Stomach (tissue), 9 donors: Measurements from ENCODE around the gene CNNM4. TPM values are rescaled to one million over a fixed set of nuclear protein-coding genes. Genes with fewer than 3 reads are reported as not detected.

ENCODE experiments used
- DNase-seq, 2 donors: peaks; one replicate each; pipeline versions ENCODE4 v3.0.0 to v3.0.0-alpha.2; 2013 to 2019
- H3K27ac ChIP-seq, 5 donors: fragments of 200-600 bp in 4 of 5; sonication (generic) in 4 of 5; one replicate each; pipeline ENCODE4 v1.5.1; 2013 to 2019; ENCODE audit warnings: mild to moderate bottlenecking in 1 of 5, moderate library complexity in 1 of 5
- H3K27me3 ChIP-seq, 3 donors: fragments of 200-600 bp; sonication (generic); one replicate each; pipeline ENCODE4 v1.5.1; 2017 to 2019; ENCODE audit warnings: mixed run types in 1 of 3
- H3K36me3 ChIP-seq, 4 donors: fragments of 200-600 bp; sonication (generic); 1 replicate in 3 of 4; 2 replicates in 1 of 4; pipeline ENCODE4 v1.5.1; 2016 to 2019
- H3K4me1 ChIP-seq, 4 donors: fragments of 200-600 bp; sonication (generic); one replicate each; pipeline ENCODE4 v1.5.1; 2016 to 2019
- H3K4me3 ChIP-seq, 4 donors: fragments of 200-600 bp; sonication (generic) in 3 of 4; one replicate each; pipeline ENCODE4 v1.5.1; 2016 to 2019; ENCODE audit warnings: mild to moderate bottlenecking in 1 of 4
- H3K9me3 ChIP-seq, 4 donors: fragments of 200-600 bp; sonication (generic); one replicate each; pipeline ENCODE4 v1.5.1; 2016 to 2019
- EP300 ChIP-seq: sonication (generic); formaldehyde crosslinking; IDR thresholded peaks from one replicate; pipeline ENCODE4 v1.6.1; 2017; ENCODE audit warnings: antibody characterized with exemption
- POLR2A ChIP-seq, 4 donors: fragments of 450-650 bp; IDR thresholded peaks; one replicate each; pipeline ENCODE4 v1.6.1; 2016; ENCODE audit warnings: antibody characterized with exemption in 4 of 4, control low read depth in 2 of 4, mild to moderate bottlenecking in 1 of 4, moderate library complexity in 1 of 4
- POLR2AphosphoS5 ChIP-seq, 3 donors: sonication (generic); formaldehyde crosslinking; IDR thresholded peaks; one replicate each; pipeline ENCODE4 v1.6.1; 2016; ENCODE audit warnings: antibody characterized with exemption in 3 of 3
- WGBS, 5 donors: extraction: QIAGEN DNeasy Blood & Tissue Kit in 3 of 5; methylation state at CpG; one replicate each; pipeline versions ENCODE4 v1.1.5 to v1.1.7; 2013 to 2018; 5-methylcytosine and 5-hydroxymethylcytosine counted together
- intact Hi-C: fragments of 100-400 bp; cut with DNase I; formaldehyde crosslinking; loops from one replicate; pipeline ENCODE4 v1.15.1; 2023; ENCODE audit warnings: low total_unique reads
- polyA plus RNA-seq, 3 donors: library from polyadenylated mRNA; stranded (reverse); fragments of 200-250 nt; gene quantifications; one replicate each; pipeline ENCODE4 v1.2.3, GENCODE V29; 2013
- total RNA-seq, 5 donors: library from RNA; depleted of rRNA; stranded (reverse); fragments of >200 nt; gene quantifications; one replicate each; pipeline versions ENCODE4 v1.1.0 to v1.2.3, GENCODE V29; 2014 to 2016
- TF ChIP-seq, protein P1 (sequence below), 7 experiments: fragments of 450-650 bp in 4 of 7; fragments of 200-600 bp in 3 of 7; sonication (generic) in 3 of 7; IDR thresholded peaks; one replicate each; pipeline ENCODE4 v1.5.1; 2016 to 2019; ENCODE audit warnings: antibody characterized with exemption in 7 of 7, control low read depth in 2 of 7, mild to moderate bottlenecking in 1 of 7
- donor health status: healthy with polysubstance abuse.
- donor health status: Bipolar disorder and iron deficiency.
- donor health status: healthy.

The CNNM4 gene
- total and polyA plus RNA-seq, 8 donors = 1.2 to 26.6 (median 2.8) TPM

DNA sequence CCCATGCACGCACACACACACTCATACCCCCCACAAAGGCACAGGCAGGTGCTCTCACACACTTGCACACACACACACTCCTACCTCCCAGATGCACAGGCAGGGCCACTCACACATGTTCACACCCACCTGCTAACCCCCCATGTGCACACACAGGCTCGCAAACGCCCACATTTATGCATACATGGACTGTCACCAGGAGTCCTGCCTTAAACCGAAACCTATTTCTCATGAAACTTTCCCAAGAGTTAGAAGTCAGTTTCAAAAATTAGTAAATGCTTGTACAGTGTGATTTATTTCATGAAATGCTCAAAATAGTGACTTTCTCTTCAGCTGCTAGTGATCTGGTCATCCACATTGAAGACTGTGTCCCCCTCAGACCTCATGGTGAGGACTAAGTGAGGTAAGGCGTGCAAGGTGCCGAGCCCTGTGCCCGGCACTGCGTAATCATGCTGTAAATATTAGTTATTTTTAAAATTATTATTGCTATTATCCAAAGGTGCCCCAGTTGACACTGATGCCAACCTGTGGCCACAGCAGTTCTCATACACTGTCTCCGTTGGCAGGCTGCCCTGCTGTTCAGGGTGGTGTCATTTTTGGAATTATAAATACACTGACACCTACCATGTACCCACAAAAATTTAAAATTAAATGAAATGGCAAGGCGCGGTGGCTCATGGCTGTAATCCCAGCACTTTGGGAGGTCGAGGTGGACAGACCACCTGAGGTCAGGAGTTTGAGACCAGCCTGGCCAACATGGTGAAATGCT, 12.4 kb downstream of the CNNM4 start:
- peaks cover 20 to 64% (median 42%) of the 10 kb centered on the region in 4 donors for H3K4me1 ChIP-seq
- no peaks in the 10 kb centered on the region for H3K9me3 ChIP-seq
- peak overlapping the region in 3 of 5 donors; percentile 5 to 72 (median 65) for H3K27ac ChIP-seq
- no peaks in the 10 kb centered on the region for H3K27me3 ChIP-seq
- intact Hi-C loops = no loop called here
- peak overlapping the region in 1 of 4 donors; percentile 21 for H3K4me3 ChIP-seq
- TF ChIP-seq EP300 (no peak), POLR2AphosphoS5 (IDR thresholded peaks at IDR 0.05) (no peak), POLR2A (IDR thresholded peaks at IDR 0.05) (no peak)
- TF ChIP-seq, protein P1, sequence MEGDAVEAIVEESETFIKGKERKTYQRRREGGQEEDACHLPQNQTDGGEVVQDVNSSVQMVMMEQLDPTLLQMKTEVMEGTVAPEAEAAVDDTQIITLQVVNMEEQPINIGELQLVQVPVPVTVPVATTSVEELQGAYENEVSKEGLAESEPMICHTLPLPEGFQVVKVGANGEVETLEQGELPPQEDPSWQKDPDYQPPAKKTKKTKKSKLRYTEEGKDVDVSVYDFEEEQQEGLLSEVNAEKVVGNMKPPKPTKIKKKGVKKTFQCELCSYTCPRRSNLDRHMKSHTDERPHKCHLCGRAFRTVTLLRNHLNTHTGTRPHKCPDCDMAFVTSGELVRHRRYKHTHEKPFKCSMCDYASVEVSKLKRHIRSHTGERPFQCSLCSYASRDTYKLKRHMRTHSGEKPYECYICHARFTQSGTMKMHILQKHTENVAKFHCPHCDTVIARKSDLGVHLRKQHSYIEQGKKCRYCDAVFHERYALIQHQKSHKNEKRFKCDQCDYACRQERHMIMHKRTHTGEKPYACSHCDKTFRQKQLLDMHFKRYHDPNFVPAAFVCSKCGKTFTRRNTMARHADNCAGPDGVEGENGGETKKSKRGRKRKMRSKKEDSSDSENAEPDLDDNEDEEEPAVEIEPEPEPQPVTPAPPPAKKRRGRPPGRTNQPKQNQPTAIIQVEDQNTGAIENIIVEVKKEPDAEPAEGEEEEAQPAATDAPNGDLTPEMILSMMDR (IDR thresholded peaks at IDR 0.05) = no peak
- no peak for DNase-seq
- WGBS, 5 donors = 71 to 78% (median 75%) methylated on average over 12 of the region's 12 CpGs
- H3K36me3 ChIP-seq = peaks cover 0 to 21% (median 0%) of the 10 kb centered on the region in 4 donors

DNA sequence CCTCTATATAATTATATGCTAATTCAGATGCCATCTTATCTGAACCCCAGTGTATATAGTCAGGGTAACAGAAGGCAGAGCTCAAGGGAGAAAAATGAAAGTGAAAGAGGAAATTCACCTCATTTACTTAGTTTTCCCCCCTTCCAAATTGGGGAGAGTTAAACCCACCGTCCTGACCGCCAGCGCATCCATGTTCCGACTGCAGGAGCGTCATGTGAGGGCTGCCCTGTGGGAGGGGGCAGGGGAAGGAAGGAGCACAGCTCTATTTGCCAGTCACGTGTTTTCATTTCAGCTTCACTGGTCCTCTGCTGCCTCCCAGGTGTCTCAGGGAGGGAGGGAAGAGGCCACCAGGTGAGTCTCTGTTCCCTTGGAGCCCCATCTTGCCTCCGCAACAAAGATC, 13.2 kb downstream of the CNNM4 start:
- Histone ChIP-seq H3K9me3 (no peaks in the 10 kb centered on the region), H3K27ac (peak overlapping the region; percentile 22 to 72 (median 50)), H3K36me3 (peaks cover 0 to 23% (median 0%) of the 10 kb centered on the region in 4 donors), H3K4me3 (peak overlapping the region; percentile 24 to 43 (median 36)), H3K4me1 (peaks cover 20 to 57% (median 36%) of the 10 kb centered on the region in 4 donors), H3K27me3 (no peaks in the 10 kb centered on the region)
- WGBS, 5 donors = 22 to 37% (median 27%) methylated on average over 7 of the region's 7 CpGs
- intact Hi-C loops = no loop called here
- no peak for TF ChIP-seq POLR2A (IDR thresholded peaks at IDR 0.05)
- peak in 1 of 3 donors; percentile 37 for TF ChIP-seq POLR2AphosphoS5 (IDR thresholded peaks at IDR 0.05)
- DNase-seq = peak; percentile 33 to 67

DNA sequence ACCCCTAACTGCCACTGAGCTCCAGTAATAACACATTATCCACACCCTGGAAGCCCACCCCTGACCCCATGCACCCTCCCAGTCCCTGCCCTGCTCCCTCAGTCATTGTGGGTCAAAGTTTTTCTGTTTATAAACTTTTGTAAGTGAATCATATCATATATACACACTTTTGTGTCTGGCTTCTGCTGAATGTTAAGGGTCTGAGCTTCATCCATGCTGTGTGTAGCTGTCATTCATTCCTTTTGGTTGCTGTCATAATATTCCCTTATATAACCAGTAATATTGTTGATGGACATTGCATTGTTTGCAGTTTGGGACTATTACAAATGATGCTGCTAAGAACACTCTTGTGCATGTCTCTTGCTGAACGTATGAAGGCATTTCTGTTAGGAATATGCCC, 14.5 kb downstream of the CNNM4 start:
- no peak for DNase-seq
- Histone ChIP-seq H3K4me1 (peaks cover 20 to 48% (median 32%) of the 10 kb centered on the region in 4 donors), H3K27ac (no peak overlapping the region), H3K9me3 (no peaks in the 10 kb centered on the region), H3K4me3 (no peak overlapping the region), H3K27me3 (no peaks in the 10 kb centered on the region), H3K36me3 (peaks cover 0 to 25% (median 0%) of the 10 kb centered on the region in 4 donors)
- TF ChIP-seq POLR2A (IDR thresholded peaks at IDR 0.05) (no peak), POLR2AphosphoS5 (IDR thresholded peaks at IDR 0.05) (no peak), EP300 (no peak)
- TF ChIP-seq, protein P1 (IDR thresholded peaks at IDR 0.05) = no peak
- intact Hi-C loops = no loop called here
- WGBS, 5 donors = 0 to 81% (median 31%) methylated on average over 1 of the region's 1 CpG

DNA sequence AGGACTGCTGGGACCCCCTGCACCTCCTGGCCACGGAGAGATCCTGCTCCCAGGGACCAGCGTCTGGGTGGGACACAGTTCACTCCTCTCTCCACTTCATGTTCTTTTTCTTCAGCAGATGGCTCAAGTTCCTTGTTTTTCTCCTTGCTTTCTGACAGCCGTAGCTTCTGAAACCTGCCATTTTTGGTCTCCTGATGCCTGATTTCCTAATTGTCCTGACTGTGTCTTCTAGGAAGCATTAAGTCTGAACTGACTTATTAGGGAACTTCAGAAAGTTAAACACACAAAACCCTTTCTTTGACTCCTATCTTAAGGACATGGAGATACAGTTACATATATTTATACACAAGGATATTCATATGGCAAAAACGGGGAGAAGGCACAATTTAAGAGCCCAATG, 22.7 kb downstream of the CNNM4 start:
- H3K9me3 ChIP-seq = no peaks in the 10 kb centered on the region
- no peaks in the 10 kb centered on the region for H3K27me3 ChIP-seq
- peaks cover 0 to 5% (median 0%) of the 10 kb centered on the region in 4 donors for H3K36me3 ChIP-seq
- H3K27ac ChIP-seq = no peak overlapping the region
- WGBS, 5 donors = 79 to 87% (median 81%) methylated on average over 4 of the region's 4 CpGs
- intact Hi-C loops = no loop called here
- no peak for DNase-seq
- no peak overlapping the region for H3K4me3 ChIP-seq
- peaks cover 15 to 28% (median 20%) of the 10 kb centered on the region in 4 donors for H3K4me1 ChIP-seq
- TF ChIP-seq POLR2AphosphoS5 (IDR thresholded peaks at IDR 0.05) = no peak
- TF ChIP-seq POLR2A (IDR thresholded peaks at IDR 0.05) = no peak
- TF ChIP-seq, protein P1 (IDR thresholded peaks at IDR 0.05) = no peak
- no peak for TF ChIP-seq EP300

DNA sequence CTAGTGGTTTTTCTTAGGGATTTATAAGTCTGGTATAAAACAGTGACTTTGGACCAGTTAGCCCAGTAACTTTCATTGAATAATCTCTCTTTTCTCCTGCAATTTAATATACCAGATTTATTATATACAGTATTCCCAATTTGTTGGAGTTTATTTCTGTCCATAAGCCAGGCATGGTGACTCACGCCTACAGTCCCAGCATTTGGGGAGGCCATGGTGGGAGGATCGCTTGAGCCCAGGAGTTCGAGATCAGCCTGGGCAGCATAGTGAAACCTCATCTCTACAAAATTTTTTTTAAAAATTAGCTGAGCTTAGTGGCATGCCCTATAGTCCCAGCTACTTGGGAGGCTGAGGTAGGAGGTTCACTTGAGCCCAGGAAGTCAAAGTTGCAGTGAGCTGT, 26.7 kb downstream of the CNNM4 start:
- no peaks in the 10 kb centered on the region for H3K36me3 ChIP-seq
- no peaks in the 10 kb centered on the region for H3K27me3 ChIP-seq
- no peaks in the 10 kb centered on the region for H3K9me3 ChIP-seq
- no peak overlapping the region for H3K4me3 ChIP-seq
- peak overlapping the region; percentile 44 to 69 (median 64) for H3K27ac ChIP-seq
- TF ChIP-seq, protein P1 (IDR thresholded peaks at IDR 0.05) = no peak
- no peak for TF ChIP-seq POLR2AphosphoS5 (IDR thresholded peaks at IDR 0.05)
- TF ChIP-seq EP300 = no peak
- no peak for TF ChIP-seq POLR2A (IDR thresholded peaks at IDR 0.05)
- H3K4me1 ChIP-seq = peaks cover 20 to 39% (median 27%) of the 10 kb centered on the region in 4 donors
- intact Hi-C loops = no loop called here
- WGBS, 5 donors = 89 to 96% (median 93%) methylated on average over 3 of the region's 3 CpGs
- no peak for DNase-seq
